K562 (cell line): ENCODE data around the gene SFN. TPM values are rescaled to one million over a fixed set of nuclear protein-coding genes. Genes with fewer than 3 reads are reported as not detected.

Source experiments
- ATAC-seq: fragments of 200-7000 bp; cut with Tn5 transposase; 3 replicates; pipeline ENCODE4 v1.9.1; 2020; ENCODE audit warnings: moderate library complexity
- BruUV-seq: library from RNA; stranded (reverse); fragments of 400-500 nt; replicated peaks from 2 replicates; lab custom pipeline; 2021; lab: Mats Ljungman, UMichigan
- CTCF ChIA-PET: fragments of 300-600 bp; formaldehyde crosslinking; extraction: SDS; loops from one replicate; lab custom pipeline; 2021; ENCODE audit warnings: low intra/inter-chr PET ratio; lab: Yijun Ruan, JAX
- POLR2A ChIA-PET: fragments of 300-600, 350-650 bp; sonication (Branson Sonifier 250); formaldehyde crosslinking; extraction: SDS; loops from one replicate; lab custom pipeline; 2021; ENCODE audit warnings: antibody characterized with exemption, inconsistent platforms; lab: Yijun Ruan, JAX
- DNase-seq, 4 experiments: peaks; one replicate each; pipeline versions ENCODE4 v3.0.0 to v3.0.0-alpha.2; 2011 to 2018; ENCODE audit warnings: low spot score in 3 of 4, mixed read lengths in 3 of 4; ENCODE audit errors: extremely low read depth in 1 of 4
- FAIRE-seq: peaks from 2 replicates; lab custom pipeline; 2011; peaks lifted over from hg19 to GRCh38; lab: Jason Lieb, UNC
- H2AFZ ChIP-seq: 2 replicates; pipeline ENCODE4 v1.6.0; 2011; ENCODE audit warnings: low read depth, low read length, control low read depth, inconsistent platforms
- H3K27ac ChIP-seq: fragments of 200-600 bp; 3 replicates; pipeline ENCODE4 v1.8.0; 2011; ENCODE audit warnings: low read depth, mild to moderate bottlenecking, control low read depth, inconsistent platforms, low read length, moderate library complexity, mixed read lengths; ENCODE audit errors: extremely low read depth
- H3K27me3 ChIP-seq, 2 experiments: fragments of 300-600 bp in 1 of 2; 2 replicates in 1 of 2; 3 replicates in 1 of 2; pipeline versions ENCODE4 v1.6.0 to v1.8.0; 2011; ENCODE audit warnings: inconsistent platforms in 2 of 2, low read length in 2 of 2, mild to moderate bottlenecking in 1 of 2, mixed read lengths in 1 of 2, moderate library complexity in 1 of 2; ENCODE audit not compliant: control insufficient read depth in 2 of 2, insufficient read depth in 2 of 2
- H3K36me3 ChIP-seq: fragments of 300-600 bp; 3 replicates; pipeline ENCODE4 v1.8.0; 2011; ENCODE audit warnings: mild to moderate bottlenecking, low read length, inconsistent platforms; ENCODE audit not compliant: control insufficient read depth, insufficient read depth
- H3K4me1 ChIP-seq, 2 experiments: fragments of 200-600 bp in 1 of 2; replicated peaks in 1 of 2; 2 replicates in 1 of 2; 3 replicates in 1 of 2; pipeline versions ENCODE4 v1.5.1 to v1.8.0; 2011; ENCODE audit warnings: inconsistent platforms in 2 of 2, low read length in 2 of 2, mild to moderate bottlenecking in 1 of 2, mixed read lengths in 1 of 2, moderate library complexity in 1 of 2; ENCODE audit not compliant: control insufficient read depth in 2 of 2, insufficient read depth in 2 of 2
- H3K4me2 ChIP-seq: 2 replicates; pipeline ENCODE4 v1.6.1; 2011; ENCODE audit warnings: low read length, control low read depth, inconsistent platforms, mixed read lengths; ENCODE audit not compliant: insufficient read depth
- H3K4me3 ChIP-seq: fragments of 200-600 bp; sonication (generic), shearing (Covaris generic); 2 replicates; pipeline ENCODE4 v1.5.1; 2016; ENCODE audit warnings: control low read depth, inconsistent platforms
- H3K79me2 ChIP-seq: fragments of 200-600 bp; 3 replicates; pipeline ENCODE4 v1.8.0; 2011; ENCODE audit warnings: low read length, inconsistent platforms; ENCODE audit not compliant: control insufficient read depth, insufficient read depth
- H3K9ac ChIP-seq, 2 experiments: 2 replicates each; pipeline versions ENCODE4 v1.6.0 to v1.6.1; 2011; ENCODE audit warnings: low read depth in 2 of 2, low read length in 2 of 2, control low read depth in 1 of 2, inconsistent platforms in 1 of 2, mild to moderate bottlenecking in 1 of 2, mixed read lengths in 1 of 2; ENCODE audit not compliant: insufficient read depth in 1 of 2
- H3K9me1 ChIP-seq: one replicate; pipeline ENCODE4 v1.6.0; 2011; ENCODE audit warnings: inconsistent platforms, mild to moderate bottlenecking, low read length, moderate library complexity; ENCODE audit not compliant: control insufficient read depth, insufficient read depth
- H3K9me3 ChIP-seq: replicated peaks from 2 replicates; pipeline ENCODE4 v1.5.1; 2011; ENCODE audit warnings: low read depth, low read length, inconsistent platforms; ENCODE audit not compliant: control insufficient read depth, insufficient read depth
- H4K20me1 ChIP-seq: replicated peaks from 2 replicates; pipeline ENCODE4 v1.6.1; 2011; ENCODE audit warnings: low read length, inconsistent platforms, mixed read lengths; ENCODE audit not compliant: control insufficient read depth, insufficient read depth
- FOXA1 ChIP-seq: fragments of 450-650 bp; IDR thresholded peaks from 2 replicates; pipeline ENCODE4 v1.6.1; 2016; ENCODE audit warnings: mild to moderate bottlenecking, borderline replicate concordance
- POLR2G ChIP-seq: fragments of 200-400 bp; formaldehyde crosslinking; IDR thresholded peaks from 2 replicates; pipeline ENCODE4 v1.6.1; 2017; ENCODE audit warnings: low read depth, mild to moderate bottlenecking, antibody characterized with exemption, low read length, moderate library complexity
- RAD51 ChIP-seq: fragments of 450-650 bp; IDR thresholded peaks from 2 replicates; pipeline ENCODE4 v1.7.1; 2016; ENCODE audit warnings: low read depth, mild to moderate bottlenecking, borderline replicate concordance
- STAG1 ChIP-seq: sonication (generic); formaldehyde crosslinking; IDR thresholded peaks from 2 replicates; pipeline ENCODE4 v1.5.0; 2020; ENCODE audit warnings: missing genetic modification reagents, borderline replicate concordance
- ZBTB1 ChIP-seq: sonication (generic); formaldehyde crosslinking; IDR thresholded peaks from 2 replicates; pipeline ENCODE4 v1.8.1; 2023; ENCODE audit warnings: missing genetic modification reagents, low read depth, mild to moderate bottlenecking, borderline replicate concordance
- ZFP36 ChIP-seq: fragments of 150-350 bp; IDR thresholded peaks from 2 replicates; pipeline ENCODE4 v1.6.1; 2018; ENCODE audit warnings: low read length, low read depth; ENCODE audit not compliant: partially characterized antibody
- ZNF24 ChIP-seq: fragments of 450-650 bp; IDR thresholded peaks from 2 replicates; pipeline ENCODE4 v1.6.1; 2016
- ZNF263 ChIP-seq: sonication (generic); formaldehyde crosslinking; IDR thresholded peaks from 2 replicates; pipeline ENCODE4 v1.8.0; 2022; ENCODE audit warnings: mild to moderate bottlenecking, missing genetic modification reagents, borderline replicate concordance
- ZNF436 ChIP-seq: fragments of 250-450, 450-650 bp; sonication (Bioruptor Pico); formaldehyde crosslinking; IDR thresholded peaks from 2 replicates; pipeline ENCODE4 v1.7.0; 2020; ENCODE audit warnings: mild to moderate bottlenecking
- WGBS: fragments of 100-300 bp; shearing (Covaris generic); methylation state at CpG from one replicate; pipeline ENCODE4 v1.1.6; 2016; ENCODE audit warnings: low coverage, mixed read lengths; ENCODE audit not compliant: insufficient coverage; ENCODE audit errors: missing lambda C conversion rate; 5-methylcytosine and 5-hydroxymethylcytosine counted together
- in situ Hi-C: fragments of 300-500 bp; cut with MboI; formaldehyde crosslinking; loops from 4 replicates; pipeline ENCODE4 v1.15.0; 2018; ENCODE audit warnings: inconsistent platforms, mixed read lengths
- intact Hi-C: fragments of 100-400 bp; cut with micrococcal nuclease; formaldehyde crosslinking; loops from 2 replicates; pipeline ENCODE4 v1.14.2; 2022
- polyA plus RNA-seq, 8 experiments: library from polyadenylated mRNA; depleted of rRNA in 4 of 8; stranded (reverse) in 5 of 8; unstranded in 3 of 8; fragments of >200 nt; fragmentation: Nextera tagmentation in 2 of 8; fragmentation: Illumina TruSeq in 1 of 8; extraction: Ambion mirVana in 2 of 8; extraction: Trizol in 1 of 8; gene quantifications; 2 replicates each; pipeline versions ENCODE4 v1.2.1 to v1.2.3, GENCODE V29; 2011 to 2014; ENCODE audit warnings: inconsistent platforms in 1 of 8, missing spikeins in 1 of 8
- total RNA-seq, 7 experiments: library from RNA; depleted of rRNA in 6 of 7; stranded (reverse); fragments of >200 nt in 6 of 7; fragmentation: Illumina TruSeq in 2 of 7; extraction: Trizol in 2 of 7; gene quantifications; 2 replicates each; pipeline versions ENCODE4 v1.2.1 to v1.2.3, GENCODE V29; 2011 to 2021; ENCODE audit warnings: low replicate concordance in 1 of 7
- TF ChIP-seq, protein P1 (sequence below): fragments of 250-450 bp; sonication (Bioruptor Pico); IDR thresholded peaks from 2 replicates; pipeline ENCODE4 v1.4.0; 2020

SFN gene
- total and polyA plus RNA-seq, 9 of the 15 experiments (the other 6 are each of a cell fraction or from before 2014, with no cell fraction given), result 0.10 to 3.8 (median 2.0) TPM

GRCh38 chr1:26854906-26855305 is 8.0 kb upstream of the SFN start:
- TSS peak; percentile 14 for BruUV-seq
- 83% methylated on average over 4 of the region's 5 CpGs for WGBS
- Histone ChIP-seq H3K79me2 (no peaks in the 10 kb centered on the region), H3K27me3 (no peaks in the 10 kb centered on the region), H3K9ac (peak overlapping the region in 1 of 2 experiments; percentile 65; a peak in 2 of 4 replicates), H3K36me3 (peaks cover 57% of the 10 kb centered on the region; the same call in 2 of the 3 replicates), H4K20me1 (peaks cover 13% of the 10 kb centered on the region; the same call in 1 of the 2 replicates), H3K9me1 (peaks cover 8% of the 10 kb centered on the region), H3K4me1 (peaks cover 0 to 11% of the 10 kb centered on the region in 2 experiments; a peak in 3 of 5 replicates), H3K9me3 (no peaks in the 10 kb centered on the region), H3K27ac (no peak overlapping the region), H2AFZ (no peak overlapping the region), H3K4me3 (no peak overlapping the region), H3K4me2 (no peak overlapping the region)
- TF ChIP-seq ZNF263 (CRISPR knock-in tag) (no peak), ZNF436 (CRISPR knock-in tag) (no peak), POLR2G (peak; percentile 34; the same call in 1 of the 2 replicates)
- DNase-seq (no peak), FAIRE-seq (no peak), ATAC-seq (no peak)
- in situ Hi-C loops (no loop called here), intact Hi-C loops (no loop called here)
- ChIA-PET CTCF (interaction anchor here (4.6 kb wide), 1 partner anchor 23 kb away, joined by 53 read pairs; no protein-coding TSS in a partner anchor), POLR2A (interaction anchor here (0.6 to 1.5 kb wide), 12 partner anchors 8 to 1873 kb away, joined by 3 to 11 read pairs (median 3); partner anchors contain the start of genes SLC9A1 and ZDHHC18)

- Histone ChIP-seq H3K4me1 (peaks cover 0 to 11% of the 10 kb centered on the region in 2 experiments; a peak in 3 of 5 replicates), H3K36me3 (peaks cover 49% of the 10 kb centered on the region; the same call in 2 of the 3 replicates), H3K27ac (no peak overlapping the region), H3K4me3 (no peak overlapping the region), H3K9me1 (peaks cover 8% of the 10 kb centered on the region), H3K9ac (peak overlapping the region in 1 of 2 experiments; percentile 72; a peak in 2 of 4 replicates), H2AFZ (no peak overlapping the region), H4K20me1 (peaks cover 13% of the 10 kb centered on the region; the same call in 1 of the 2 replicates), H3K79me2 (no peaks in the 10 kb centered on the region), H3K27me3 (no peaks in the 10 kb centered on the region), H3K9me3 (no peaks in the 10 kb centered on the region), H3K4me2 (no peak overlapping the region)
- ATAC-seq (no peak), FAIRE-seq (no peak), DNase-seq (no peak)
- in situ Hi-C loops (no loop called here), intact Hi-C loops (no loop called here)
- 85% methylated on average over 4 of the region's 4 CpGs for WGBS
- BruUV-seq, result no TSS peak
- ChIA-PET CTCF (interaction anchor here (4.6 kb wide), 1 partner anchor 22 kb away, joined by 53 read pairs; no protein-coding TSS in a partner anchor), POLR2A (interaction anchor here (0.6 to 1.5 kb wide), 9 partner anchors 10 to 359 kb away, joined by 3 to 11 read pairs (median 3); partner anchors contain the start of genes SLC9A1 and ZDHHC18)
- TF ChIP-seq ZFP36 (no peak), STAG1 (CRISPR knock-in tag) (no peak), RAD51 (no peak), ZBTB1 (no peak), ZNF24 (no peak), FOXA1 (no peak)
- TF ChIP-seq, protein P1, sequence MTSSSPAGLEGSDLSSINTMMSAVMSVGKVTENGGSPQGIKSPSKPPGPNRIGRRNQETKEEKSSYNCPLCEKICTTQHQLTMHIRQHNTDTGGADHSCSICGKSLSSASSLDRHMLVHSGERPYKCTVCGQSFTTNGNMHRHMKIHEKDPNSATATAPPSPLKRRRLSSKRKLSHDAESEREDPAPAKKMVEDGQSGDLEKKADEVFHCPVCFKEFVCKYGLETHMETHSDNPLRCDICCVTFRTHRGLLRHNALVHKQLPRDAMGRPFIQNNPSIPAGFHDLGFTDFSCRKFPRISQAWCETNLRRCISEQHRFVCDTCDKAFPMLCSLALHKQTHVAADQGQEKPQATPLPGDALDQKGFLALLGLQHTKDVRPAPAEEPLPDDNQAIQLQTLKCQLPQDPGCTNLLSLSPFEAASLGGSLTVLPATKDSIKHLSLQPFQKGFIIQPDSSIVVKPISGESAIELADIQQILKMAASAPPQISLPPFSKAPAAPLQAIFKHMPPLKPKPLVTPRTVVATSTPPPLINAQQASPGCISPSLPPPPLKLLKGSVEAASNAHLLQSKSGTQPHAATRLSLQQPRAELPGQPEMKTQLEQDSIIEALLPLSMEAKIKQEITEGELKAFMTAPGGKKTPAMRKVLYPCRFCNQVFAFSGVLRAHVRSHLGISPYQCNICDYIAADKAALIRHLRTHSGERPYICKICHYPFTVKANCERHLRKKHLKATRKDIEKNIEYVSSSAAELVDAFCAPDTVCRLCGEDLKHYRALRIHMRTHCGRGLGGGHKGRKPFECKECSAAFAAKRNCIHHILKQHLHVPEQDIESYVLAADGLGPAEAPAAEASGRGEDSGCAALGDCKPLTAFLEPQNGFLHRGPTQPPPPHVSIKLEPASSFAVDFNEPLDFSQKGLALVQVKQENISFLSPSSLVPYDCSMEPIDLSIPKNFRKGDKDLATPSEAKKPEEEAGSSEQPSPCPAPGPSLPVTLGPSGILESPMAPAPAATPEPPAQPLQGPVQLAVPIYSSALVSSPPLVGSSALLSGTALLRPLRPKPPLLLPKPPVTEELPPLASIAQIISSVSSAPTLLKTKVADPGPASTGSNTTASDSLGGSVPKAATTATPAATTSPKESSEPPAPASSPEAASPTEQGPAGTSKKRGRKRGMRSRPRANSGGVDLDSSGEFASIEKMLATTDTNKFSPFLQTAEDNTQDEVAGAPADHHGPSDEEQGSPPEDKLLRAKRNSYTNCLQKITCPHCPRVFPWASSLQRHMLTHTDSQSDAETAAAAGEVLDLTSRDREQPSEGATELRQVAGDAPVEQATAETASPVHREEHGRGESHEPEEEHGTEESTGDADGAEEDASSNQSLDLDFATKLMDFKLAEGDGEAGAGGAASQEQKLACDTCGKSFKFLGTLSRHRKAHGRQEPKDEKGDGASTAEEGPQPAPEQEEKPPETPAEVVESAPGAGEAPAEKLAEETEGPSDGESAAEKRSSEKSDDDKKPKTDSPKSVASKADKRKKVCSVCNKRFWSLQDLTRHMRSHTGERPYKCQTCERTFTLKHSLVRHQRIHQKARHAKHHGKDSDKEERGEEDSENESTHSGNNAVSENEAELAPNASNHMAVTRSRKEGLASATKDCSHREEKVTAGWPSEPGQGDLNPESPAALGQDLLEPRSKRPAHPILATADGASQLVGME (CRISPR knock-in tag), result no peak
These were observed 7.3 kb upstream of the SFN start for GRCh38 chr1:26855636-26856035.
